ENCODE results near the gene MTAP. TPM values are rescaled to one million over a fixed set of nuclear protein-coding genes. Genes with fewer than 3 reads are reported as not detected.

Gene MTAP
- total and polyA plus RNA-seq, 2 experiments from 2014 or later: 29.8 to 44.8 TPM

DNA sequence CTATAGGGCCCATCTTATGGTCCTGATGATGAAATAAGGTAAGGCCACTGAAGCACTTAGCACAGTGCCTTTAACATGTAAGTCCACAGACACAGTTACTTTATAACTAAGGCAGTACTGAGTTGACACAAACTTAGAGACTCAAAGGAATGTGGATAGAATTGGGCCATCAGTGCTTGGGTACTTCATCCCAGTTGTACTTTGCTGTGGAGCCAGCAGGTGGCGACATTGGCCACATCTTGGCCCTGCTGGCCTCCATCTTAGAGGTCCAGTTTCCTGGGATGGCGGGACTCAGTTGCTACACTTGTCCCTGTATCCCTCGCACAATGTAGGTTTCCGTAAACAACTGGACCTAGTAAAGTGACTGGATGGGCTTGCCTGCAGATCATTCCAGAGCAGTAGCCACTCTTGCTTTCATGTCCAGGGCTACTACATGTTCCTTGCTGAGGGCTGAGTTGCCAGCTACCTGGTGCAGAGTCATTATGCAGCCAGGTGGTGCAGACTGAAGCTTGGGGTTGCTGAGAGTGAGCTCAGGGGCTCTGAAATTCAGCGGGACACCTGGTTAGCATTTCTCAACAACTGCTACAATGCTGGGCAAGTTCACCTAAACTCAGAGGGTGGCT is 10.6 kb downstream of the MTAP start:
- Histone ChIP-seq H3K27ac (peak overlapping the region; percentile 67), H3K4me2 (ENCODE audit: unreplicated experiment) (no peak overlapping the region)

DNA sequence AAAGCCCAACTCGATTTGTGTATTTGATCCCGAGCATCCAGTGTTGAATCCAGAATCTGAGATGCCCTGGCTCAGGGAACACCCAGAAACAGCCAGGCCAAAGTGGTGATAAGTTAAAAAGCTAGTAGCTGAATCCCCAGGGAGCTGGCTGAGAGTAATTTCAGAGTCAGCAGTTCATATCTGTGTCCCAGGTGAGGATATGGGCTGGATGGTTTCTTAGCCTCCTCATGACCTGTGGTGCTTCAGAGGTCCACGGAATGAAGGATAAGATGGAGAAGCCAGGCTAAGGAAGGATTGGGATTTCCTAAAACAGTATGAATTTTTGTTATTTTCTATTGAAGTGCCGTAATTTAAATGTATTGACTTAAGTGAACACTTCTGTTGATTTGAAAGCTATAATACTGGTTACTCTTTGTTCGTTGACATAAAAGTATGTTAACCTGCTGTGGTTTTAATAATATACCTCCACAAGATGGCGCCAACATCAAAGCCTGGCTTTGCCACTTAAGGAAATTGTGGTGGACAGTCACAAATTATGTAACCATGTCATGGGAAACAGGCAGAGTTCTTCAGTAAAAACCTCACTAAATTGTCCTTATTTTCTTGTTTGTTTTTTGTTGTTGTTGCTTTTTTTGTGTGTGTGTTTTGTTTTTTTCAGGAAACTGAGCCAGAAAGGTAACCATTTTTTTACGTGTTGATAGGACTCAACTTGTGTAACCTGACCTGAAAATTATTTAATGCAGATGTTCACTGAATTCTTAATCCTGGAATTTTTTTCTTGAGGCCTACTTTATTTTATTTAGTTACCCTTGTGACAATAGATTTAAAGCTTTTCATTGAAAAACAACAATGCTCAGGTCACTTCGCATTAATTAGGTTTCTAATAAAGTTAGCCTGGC is 11.4 kb downstream of the MTAP start:
- H4K20me1 ChIP-seq (ENCODE audit: insufficient read depth): no peaks in the 10 kb centered on the region
- peaks cover 80% of the 10 kb centered on the region for H3K79me2 ChIP-seq (ENCODE audit: insufficient read depth)
- H2AFZ ChIP-seq: no peak overlapping the region
- no peak overlapping the region for H3K9ac ChIP-seq
- peaks cover 81% of the 10 kb centered on the region for H3F3A ChIP-seq (ENCODE audit: insufficient read depth)
- H3K4me3 ChIP-seq: no peak overlapping the region
- H3K4me1 ChIP-seq (ENCODE audit: insufficient read depth): peaks cover 50% of the 10 kb centered on the region
- no peaks in the 10 kb centered on the region for H3K27me3 ChIP-seq (replicated peaks; ENCODE audit: insufficient read depth)
- peaks cover 24% of the 10 kb centered on the region for H3K36me3 ChIP-seq (ENCODE audit: low read depth)
- H3K9me3 ChIP-seq (ENCODE audit: low read depth): no peaks in the 10 kb centered on the region
- WGBS, 2 experiments (ENCODE audit: low coverage in 1 of 2, low lambda C conversion rate in 2 of 2, missing lambda C conversion rate in 2 of 2): 41 to 42% methylated on average over 8 of the region's 8 CpGs
- in situ Hi-C loops (cut with MboI): loop anchor here (10.0 to 25.0 kb wide), 3 partner anchors 191 to 631 kb away; partner anchors contain the start of genes CDKN2B and DMRTA1
- DNase-seq: peak; percentile 87
- H3K9me2 ChIP-seq (ENCODE audit: insufficient read depth): no peaks in the 10 kb centered on the region
- 0 out of 2 replicates have a peak overlapping the region, but pooled peaks have one; percentile 1 for H3K27ac ChIP-seq
- no peak for TF ChIP-seq EZH2 (IDR thresholded peaks at IDR 0.05; ENCODE audit: insufficient read depth, poor library complexity, severe bottlenecking)
- no peak for TF ChIP-seq EZH2phosphoT487 (IDR thresholded peaks at IDR 0.05; ENCODE audit: insufficient read depth, low read depth)
- peak overlapping the region; percentile 1 for H3K4me2 ChIP-seq (ENCODE audit: unreplicated experiment)

More for the DNA sequence above, 10.6 kb downstream of the MTAP start:
- Histone ChIP-seq H3K4me3 (no peak overlapping the region), H3K36me3 (ENCODE audit: low read depth) (peaks cover 19% of the 10 kb centered on the region), H3K9ac (no peak overlapping the region), H3K9me2 (ENCODE audit: insufficient read depth) (no peaks in the 10 kb centered on the region), H2AFZ (no peak overlapping the region), H3K4me1 (ENCODE audit: insufficient read depth) (peaks cover 50% of the 10 kb centered on the region), H3K9me3 (ENCODE audit: low read depth) (no peaks in the 10 kb centered on the region), H3K79me2 (ENCODE audit: insufficient read depth) (peaks cover 81% of the 10 kb centered on the region), H4K20me1 (ENCODE audit: insufficient read depth) (no peaks in the 10 kb centered on the region), H3F3A (ENCODE audit: insufficient read depth) (peaks cover 83% of the 10 kb centered on the region), H3K27me3 (replicated peaks; ENCODE audit: insufficient read depth) (no peaks in the 10 kb centered on the region)
- in situ Hi-C loops (cut with MboI): loop anchor here (10.0 to 25.0 kb wide), 3 partner anchors 192 to 632 kb away; partner anchors contain the start of genes CDKN2B and DMRTA1
- peak; percentile 81 for DNase-seq
- TF ChIP-seq EZH2 (IDR thresholded peaks at IDR 0.05; ENCODE audit: insufficient read depth, poor library complexity, severe bottlenecking) (no peak), EZH2phosphoT487 (IDR thresholded peaks at IDR 0.05; ENCODE audit: insufficient read depth, low read depth) (no peak)
- WGBS, 2 experiments (ENCODE audit: low coverage in 1 of 2, low lambda C conversion rate in 2 of 2, missing lambda C conversion rate in 2 of 2): 59 to 62% methylated on average over 5 of the region's 5 CpGs

DNA sequence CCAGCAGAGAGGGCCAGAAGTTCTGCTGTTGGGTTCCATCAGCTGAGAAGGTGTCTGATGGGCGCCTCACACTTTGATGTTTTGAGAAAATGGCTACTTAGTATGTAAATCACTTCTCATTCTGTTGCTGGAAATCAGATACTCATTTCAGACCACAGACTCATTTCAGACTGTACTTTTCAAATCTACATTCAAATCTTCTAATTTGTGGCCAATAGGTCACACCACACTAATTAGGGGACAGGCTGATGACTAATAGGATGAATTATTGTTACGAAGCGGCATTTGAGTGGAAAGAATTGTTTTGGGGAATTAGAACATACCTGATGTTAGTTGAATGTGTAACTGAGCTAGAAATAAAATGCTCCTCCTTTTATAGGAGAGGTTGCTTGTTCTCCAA is 13.2 kb downstream of the MTAP start:
- Histone ChIP-seq H3K9me3 (ENCODE audit: low read depth) (no peaks in the 10 kb centered on the region), H2AFZ (no peak overlapping the region), H3F3A (ENCODE audit: insufficient read depth) (peaks cover 64% of the 10 kb centered on the region), H3K4me3 (no peak overlapping the region), H3K9me2 (ENCODE audit: insufficient read depth) (no peaks in the 10 kb centered on the region), H3K79me2 (ENCODE audit: insufficient read depth) (peaks cover 80% of the 10 kb centered on the region), H3K4me2 (ENCODE audit: unreplicated experiment) (no peak overlapping the region), H3K27ac (no peak overlapping the region), H3K27me3 (replicated peaks; ENCODE audit: insufficient read depth) (no peaks in the 10 kb centered on the region), H4K20me1 (ENCODE audit: insufficient read depth) (no peaks in the 10 kb centered on the region), H3K36me3 (ENCODE audit: low read depth) (peaks cover 34% of the 10 kb centered on the region), H3K4me1 (ENCODE audit: insufficient read depth) (peaks cover 38% of the 10 kb centered on the region), H3K9ac (no peak overlapping the region)
- no peak for TF ChIP-seq EZH2 (IDR thresholded peaks at IDR 0.05; ENCODE audit: insufficient read depth, poor library complexity, severe bottlenecking)
- no peak for TF ChIP-seq EZH2phosphoT487 (IDR thresholded peaks at IDR 0.05; ENCODE audit: insufficient read depth, low read depth)
- in situ Hi-C loops (cut with MboI): loop anchor here (5.0 to 25.0 kb wide), 4 partner anchors 189 to 629 kb away; partner anchors contain the start of genes CDKN2B and DMRTA1
- WGBS, 2 experiments (ENCODE audit: low coverage in 1 of 2, low lambda C conversion rate in 2 of 2, missing lambda C conversion rate in 2 of 2): 92 to 94% methylated on average over 3 of the region's 3 CpGs
- no peak for DNase-seq

DNA sequence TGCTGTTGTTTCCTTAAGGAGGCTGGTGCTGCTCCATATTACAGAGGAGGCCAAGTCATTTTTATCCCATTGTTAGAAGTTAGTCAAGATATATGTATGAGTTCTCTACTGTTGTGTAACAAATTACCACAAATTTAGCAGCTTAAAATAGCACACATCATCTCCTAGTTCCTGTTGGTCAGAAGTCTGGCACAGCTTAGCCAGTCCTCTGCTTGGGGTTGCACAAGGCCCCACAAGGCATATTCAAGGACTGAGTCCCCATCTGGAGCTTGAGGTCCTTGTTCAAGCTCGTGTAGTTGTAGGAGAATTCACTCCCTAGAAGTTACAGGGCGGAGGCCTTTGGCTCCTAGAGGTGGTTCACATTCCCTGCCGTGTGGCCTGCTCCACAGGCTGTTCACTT is 14.7 kb downstream of the MTAP start:
- H3K4me3 ChIP-seq: no peak overlapping the region
- peak overlapping the region; percentile 46 for H3K27ac ChIP-seq
- H3K4me1 ChIP-seq (ENCODE audit: insufficient read depth): peaks cover 23% of the 10 kb centered on the region
- no peaks in the 10 kb centered on the region for H3K9me3 ChIP-seq (ENCODE audit: low read depth)
- H3K36me3 ChIP-seq (ENCODE audit: low read depth): peaks cover 36% of the 10 kb centered on the region
- no peak overlapping the region for H3K4me2 ChIP-seq (ENCODE audit: unreplicated experiment)
- in situ Hi-C loops (cut with MboI): loop anchor here (5.0 to 25.0 kb wide), 4 partner anchors 188 to 628 kb away; partner anchors contain the start of genes CDKN2B and DMRTA1
- H3K9me2 ChIP-seq (ENCODE audit: insufficient read depth): no peaks in the 10 kb centered on the region
- DNase-seq: peak; percentile 95
- 0 out of 2 replicates have a peak overlapping the region, but pooled peaks have one; percentile 2 for H3K9ac ChIP-seq
- H3K79me2 ChIP-seq (ENCODE audit: insufficient read depth): peaks cover 79% of the 10 kb centered on the region
- TF ChIP-seq EZH2 (IDR thresholded peaks at IDR 0.05; ENCODE audit: insufficient read depth, poor library complexity, severe bottlenecking): no peak
- no peak for TF ChIP-seq EZH2phosphoT487 (IDR thresholded peaks at IDR 0.05; ENCODE audit: insufficient read depth, low read depth)
- H3K27me3 ChIP-seq (replicated peaks; ENCODE audit: insufficient read depth): no peaks in the 10 kb centered on the region
- 37% methylated on average over 3 of the region's 3 CpGs for whole genome bisulfite sequencing, 2 experiments (ENCODE audit: low coverage in 1 of 2, low lambda C conversion rate in 2 of 2, missing lambda C conversion rate in 2 of 2)
- H3F3A ChIP-seq (ENCODE audit: insufficient read depth): peaks cover 49% of the 10 kb centered on the region
- no peaks in the 10 kb centered on the region for H4K20me1 ChIP-seq (ENCODE audit: insufficient read depth)
- no peak overlapping the region for H2AFZ ChIP-seq
